NCI-H2227 treated with DMSO at 0.1 percent for 48 hours (cell line): ENCODE data around the gene ESYT3.

Source experiments
- DNase-seq: peaks from one replicate; lab custom pipeline; 2025; lab: John Stamatoyannopoulos, UW

ESYT3 gene

GRCh38 chr3:138434276-138434874 lies at the start of gene ESYT3:
ESYT3 (plus strand) TSS chr3:138434616; CDS start chr3:138434799, 183 bp downstream.
- DNase-seq: peak; percentile 31

- no peak for DNase-seq
Observed at GRCh38 chr3:138384976-138385375, 49.4 kb upstream of the ESYT3 start.

GRCh38 chr3:138389144-138389601 lies 45.2 kb upstream of the ESYT3 start:
- DNase-seq: no peak

DNA sequence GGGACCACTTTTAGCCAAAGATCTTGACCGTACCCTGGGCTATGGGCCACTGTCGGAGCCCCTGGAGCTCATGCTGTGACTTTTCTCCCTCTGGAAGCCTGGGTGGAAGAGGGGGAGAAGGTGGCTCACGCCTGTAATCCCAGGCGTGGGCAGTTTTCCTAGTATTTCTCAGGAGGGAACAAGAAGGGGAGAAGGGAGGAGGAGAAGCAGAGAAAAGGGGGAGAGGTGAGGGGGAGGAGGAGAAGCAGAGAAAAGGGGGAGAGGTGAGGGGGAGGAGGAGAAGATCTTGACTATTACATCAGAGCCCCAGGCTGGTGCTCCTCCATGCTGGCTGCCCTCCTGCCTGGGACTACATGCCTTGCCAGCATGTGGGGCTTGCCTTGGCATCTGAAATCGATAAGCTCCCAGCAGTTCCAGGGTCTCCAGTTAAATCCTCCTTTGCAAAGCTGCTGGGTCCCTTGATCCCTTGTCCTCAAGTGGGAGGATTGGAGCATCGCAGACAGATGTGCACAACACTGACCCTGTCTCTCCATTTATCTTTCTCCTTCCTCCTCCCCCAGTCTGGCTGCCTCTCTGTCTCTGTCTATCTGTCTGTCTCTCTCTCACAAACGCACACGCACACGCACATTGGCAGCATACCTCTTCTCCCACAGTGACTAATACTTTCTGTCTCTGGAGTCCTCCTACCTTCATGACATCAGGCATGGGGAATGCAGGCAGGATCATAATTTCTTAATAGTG lies 44.4 kb upstream of the ESYT3 start:
- DNase-seq: no peak

DNA sequence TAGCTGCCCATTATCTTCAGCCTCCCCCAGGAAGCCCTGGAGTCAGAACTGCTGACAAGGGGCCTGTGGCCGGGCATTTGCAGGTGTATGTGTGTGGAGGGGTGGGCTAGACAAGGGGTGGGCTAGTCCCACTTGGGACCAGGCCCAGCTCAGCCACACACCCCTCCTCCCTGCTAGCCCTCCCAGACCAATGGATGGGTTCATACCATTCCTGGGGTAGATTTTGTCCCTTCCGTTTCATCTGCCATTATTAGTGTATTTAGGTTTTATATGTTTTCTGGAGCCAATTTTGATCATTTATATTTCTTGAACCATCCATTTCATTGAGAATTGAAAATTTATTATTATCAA lies 43.9 kb upstream of the ESYT3 start:
- no peak for DNase-seq

- no peak for DNase-seq
Observed at GRCh38 chr3:138394156-138394555, 40.3 kb upstream of the ESYT3 start.

- DNase-seq: no peak
Observed at GRCh38 chr3:138394686-138395085, 39.7 kb upstream of the ESYT3 start.

DNA sequence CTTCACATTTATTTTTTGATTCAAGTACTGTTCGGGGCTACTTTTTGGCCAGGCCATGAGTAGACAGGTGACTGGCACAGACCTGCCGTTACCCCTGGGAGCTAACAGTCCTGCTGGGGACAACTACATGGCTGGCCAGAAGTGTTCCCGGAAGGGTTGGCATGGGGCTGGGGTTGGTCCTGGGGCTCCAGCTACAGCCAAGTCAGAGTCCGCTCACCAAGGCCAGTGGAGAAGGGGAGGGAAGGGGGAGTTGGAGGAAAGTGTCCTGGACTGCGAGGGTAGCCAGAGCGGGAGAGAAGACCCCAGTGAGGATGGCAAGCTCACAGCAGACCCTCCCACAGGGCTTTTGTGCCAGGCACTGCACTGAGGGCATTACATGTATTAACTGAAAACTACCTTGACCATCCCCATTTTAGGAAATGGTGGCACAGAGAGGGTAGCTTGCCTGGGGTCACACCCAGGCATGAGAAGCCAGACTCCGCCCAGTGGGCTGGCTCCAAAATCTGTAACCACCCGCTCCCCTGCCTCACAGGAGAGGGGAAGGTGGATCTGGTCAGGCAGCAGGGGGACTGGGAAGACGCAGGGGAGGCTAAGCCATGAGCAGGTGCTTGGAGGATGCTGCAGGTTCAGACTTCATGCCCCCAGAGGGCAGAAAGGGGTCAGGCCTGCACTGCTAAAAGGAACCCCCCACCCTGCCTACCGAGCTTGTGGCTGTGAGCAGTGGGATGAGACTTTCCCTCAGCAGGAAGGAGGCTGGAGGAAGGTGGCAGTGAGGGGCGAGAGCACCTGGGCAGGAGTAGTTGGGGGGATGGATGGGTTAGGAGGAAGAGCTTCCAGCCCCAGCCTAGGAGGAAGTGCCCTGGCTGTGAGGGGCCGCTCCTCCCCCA lies 38.3 kb upstream of the ESYT3 start:
- no peak for DNase-seq

- no peak for DNase-seq
Observed at GRCh38 chr3:138396752-138397410, 37.5 kb upstream of the ESYT3 start.

- no peak for DNase-seq
Observed at GRCh38 chr3:138397983-138398382, 36.4 kb upstream of the ESYT3 start.

GRCh38 chr3:138398791-138399575 lies 35.4 kb upstream of the ESYT3 start:
- DNase-seq: no peak

GRCh38 chr3:138399766-138400165 lies 34.6 kb upstream of the ESYT3 start:
- DNase-seq: no peak

GRCh38 chr3:138400651-138401070 lies 33.8 kb upstream of the ESYT3 start:
- DNase-seq: no peak

DNA sequence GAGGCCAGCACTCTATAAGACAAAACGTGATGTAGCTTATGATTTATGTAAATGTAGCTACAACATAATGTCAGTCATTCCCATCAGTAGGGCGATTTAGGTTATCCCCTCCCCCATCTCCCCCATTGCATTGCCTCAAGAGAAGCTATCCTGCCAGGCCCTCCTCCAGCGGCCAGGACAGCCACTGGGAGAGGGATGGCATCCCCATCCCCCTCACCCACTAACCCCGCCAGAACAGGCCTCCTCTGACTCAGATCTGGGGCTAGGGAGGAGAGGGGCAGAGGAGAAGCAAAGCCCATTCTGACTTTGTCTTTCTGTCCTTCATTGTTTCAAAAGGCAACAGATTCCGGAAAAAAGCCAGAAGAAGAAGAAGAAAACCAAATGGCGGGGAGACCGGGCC lies 32.6 kb upstream of the ESYT3 start:
- no peak for DNase-seq

DNA sequence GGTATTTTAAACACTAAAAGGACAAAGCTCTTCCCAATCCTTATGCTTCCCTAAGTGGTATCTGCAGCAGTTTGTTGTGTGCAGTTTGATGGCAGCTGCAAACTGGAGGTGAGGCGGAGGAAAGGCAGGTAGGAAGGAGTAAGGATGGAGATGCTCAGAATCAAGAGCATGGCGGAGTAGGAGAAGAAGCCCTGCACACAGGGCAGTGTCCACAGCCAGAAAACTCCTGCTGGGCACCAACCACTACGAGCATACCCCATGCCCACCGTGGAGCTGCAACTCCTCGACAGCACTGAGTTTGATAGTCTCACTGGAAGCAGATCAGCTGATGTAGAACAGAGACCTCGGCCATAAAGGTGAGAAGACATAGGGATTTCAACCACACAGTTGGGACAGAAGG lies 30.3 kb upstream of the ESYT3 start:
- no peak for DNase-seq

DNA sequence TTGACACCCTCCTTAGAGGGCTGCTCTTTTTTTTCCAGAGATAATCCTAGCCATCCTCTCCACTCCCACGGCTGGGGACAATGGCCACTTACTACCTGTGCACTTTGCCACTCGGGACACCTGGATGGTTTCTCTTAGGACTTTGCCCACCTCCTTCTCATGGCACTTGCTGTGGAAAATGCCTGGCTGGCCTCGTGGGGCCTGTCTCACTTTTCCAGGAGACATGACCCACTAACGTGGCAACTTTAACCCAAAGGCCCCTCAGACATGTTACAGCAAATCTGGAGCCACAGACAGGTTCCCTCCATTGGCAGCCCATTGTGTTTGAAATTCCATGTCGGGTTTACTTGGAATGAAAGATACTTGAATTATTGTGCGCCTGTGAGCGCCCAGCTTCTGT lies 29.4 kb upstream of the ESYT3 start:
- DNase-seq: no peak

GRCh38 chr3:138405486-138405885 lies 28.9 kb upstream of the ESYT3 start:
- no peak for DNase-seq

GRCh38 chr3:138406606-138407005 lies 27.8 kb upstream of the ESYT3 start:
- DNase-seq: no peak

DNA sequence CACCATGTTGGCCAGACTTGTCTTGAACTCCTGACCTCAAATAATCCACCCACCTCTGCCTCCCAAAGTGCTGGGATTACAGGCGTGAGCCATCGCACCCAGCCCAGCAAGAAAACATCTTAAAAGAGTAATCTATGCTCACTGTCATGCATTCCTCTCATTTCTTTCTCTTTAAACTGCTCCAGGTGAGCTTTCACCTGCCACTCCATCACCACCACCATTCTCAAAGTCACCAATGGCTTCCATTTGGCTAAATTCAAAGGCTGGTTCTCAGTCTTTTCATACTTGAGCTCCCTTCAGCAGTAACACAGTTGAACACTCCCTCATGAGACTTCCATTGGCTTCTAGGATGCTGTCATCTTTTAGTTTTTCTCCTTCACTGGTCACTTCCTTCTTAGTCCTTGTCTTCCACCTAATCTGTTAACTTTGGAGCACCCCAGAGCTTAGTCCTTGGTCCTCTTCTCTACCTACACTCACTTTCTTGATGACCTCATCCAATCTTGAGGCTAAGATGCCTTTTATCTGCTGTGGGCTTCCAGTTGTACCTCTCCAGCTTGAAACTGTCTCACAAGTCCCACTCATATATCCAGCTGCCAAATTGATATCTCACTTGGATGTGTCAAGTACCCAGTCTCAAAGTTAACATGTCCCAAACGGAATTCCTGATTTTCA lies 27.0 kb upstream of the ESYT3 start:
- no peak for DNase-seq

GRCh38 chr3:138408751-138409570 lies 25.5 kb upstream of the ESYT3 start:
- DNase-seq: no peak
